SK-N-SH (cell line): ENCODE measurements around the gene RNF126. TPM values are rescaled to one million over a fixed set of nuclear protein-coding genes. Genes with fewer than 3 reads are reported as not detected.

Source experiments
- CTCF ChIA-PET: fragments of 300-600, 350-600 bp; formaldehyde crosslinking; extraction: SDS; loops from one replicate; lab custom pipeline; 2021; lab: Yijun Ruan, JAX
- POLR2A ChIA-PET: fragments of 350-600 bp; sonication (Branson Sonifier 250); formaldehyde crosslinking; extraction: SDS; loops from one replicate; lab custom pipeline; 2020; ENCODE audit warnings: antibody characterized with exemption, inconsistent platforms; lab: Yijun Ruan, JAX
- DNase-seq: peaks from one replicate; pipeline ENCODE4 v3.0.0; 2012
- H2AFZ ChIP-seq: fragments of 200-600 bp; sonication (generic); 2 replicates; pipeline ENCODE4 v1.8.1; 2016; ENCODE audit warnings: antibody characterized with exemption, mild to moderate bottlenecking, low read depth
- H3F3A ChIP-seq: fragments of 200-600 bp; sonication (generic); replicated peaks from 2 replicates; pipeline ENCODE3; 2016; ENCODE audit warnings: antibody characterized with exemption, mild to moderate bottlenecking; ENCODE audit not compliant: insufficient read depth
- H3K27ac ChIP-seq, 2 experiments: fragments of 200-500 bp in 1 of 2; fragments of 200-600 bp in 1 of 2; sonication (Bioruptor generic) in 1 of 2; sonication (generic), shearing (Covaris generic) in 1 of 2; 2 replicates each; pipeline versions ENCODE4 v1.5.1 to v1.6.1; 2014 to 2016; ENCODE audit warnings: low read depth in 2 of 2, inconsistent platforms in 1 of 2, low read length in 1 of 2, mild to moderate bottlenecking in 1 of 2, mixed read lengths in 1 of 2
- H3K27me3 ChIP-seq: fragments of 200-600 bp; sonication (generic), shearing (Covaris generic); 2 replicates; pipeline ENCODE4 v1.6.1; 2016; ENCODE audit warnings: mixed run types; ENCODE audit not compliant: insufficient read depth
- H3K36me3 ChIP-seq, 2 experiments: fragments of 200-500 bp in 1 of 2; fragments of 200-600 bp in 1 of 2; sonication (Bioruptor generic) in 1 of 2; sonication (generic) in 1 of 2; replicated peaks in 1 of 2; 2 replicates each; pipeline versions ENCODE3 to v1.5.1; 2014 to 2016; ENCODE audit warnings: low read length in 1 of 2, mild to moderate bottlenecking in 1 of 2; ENCODE audit not compliant: insufficient read depth in 2 of 2, control insufficient read depth in 1 of 2
- H3K4me1 ChIP-seq, 2 experiments: fragments of 200-500 bp in 1 of 2; fragments of 200-600 bp in 1 of 2; sonication (Bioruptor generic) in 1 of 2; sonication (generic), shearing (Covaris generic) in 1 of 2; 2 replicates each; pipeline versions ENCODE4 v1.5.1 to v1.6.1; 2014 to 2016; ENCODE audit warnings: low read depth in 1 of 2, low read length in 1 of 2, mixed run types in 1 of 2; ENCODE audit not compliant: insufficient read depth in 2 of 2, control insufficient read depth in 1 of 2
- H3K4me2 ChIP-seq: fragments of 200-600 bp; sonication (generic), shearing (Covaris generic); 2 replicates; pipeline ENCODE4 v1.6.1; 2017; ENCODE audit warnings: mixed run types
- H3K4me3 ChIP-seq, 2 experiments: fragments of 200-500 bp in 1 of 2; fragments of 200-600 bp in 1 of 2; sonication (Bioruptor generic) in 1 of 2; sonication (generic), shearing (Covaris generic) in 1 of 2; 2 replicates each; pipeline versions ENCODE4 v1.5.1 to v1.8.1; 2014 to 2016; ENCODE audit warnings: low read depth in 2 of 2, inconsistent platforms in 1 of 2, low read length in 1 of 2, mild to moderate bottlenecking in 1 of 2, mixed read lengths in 1 of 2, moderate library complexity in 1 of 2
- H3K79me2 ChIP-seq: fragments of 200-600 bp; sonication (generic); 2 replicates; pipeline ENCODE4 v1.8.1; 2017; ENCODE audit warnings: mild to moderate bottlenecking; ENCODE audit not compliant: insufficient read depth
- H3K9ac ChIP-seq: fragments of 200-600 bp; sonication (generic); 2 replicates; pipeline ENCODE4 v1.6.1; 2017; ENCODE audit warnings: mixed run types
- H3K9me2 ChIP-seq: fragments of 200-600 bp; sonication (generic); 2 replicates; pipeline ENCODE4 v1.6.1; 2017; ENCODE audit warnings: mixed run types
- H3K9me3 ChIP-seq: fragments of 200-600 bp; sonication (generic); 2 replicates; pipeline ENCODE4 v1.6.1; 2017; ENCODE audit warnings: mixed run types, mild to moderate bottlenecking, moderate library complexity
- H4K20me1 ChIP-seq: fragments of 200-600 bp; sonication (generic); 2 replicates; pipeline ENCODE4 v1.6.1; 2017; ENCODE audit warnings: mild to moderate bottlenecking, mixed run types; ENCODE audit not compliant: insufficient read depth
- ELF1 ChIP-seq: IDR thresholded peaks from 2 replicates; pipeline ENCODE4 v1.4.0; 2012
- EP300 ChIP-seq, 2 experiments: IDR thresholded peaks; 2 replicates each; pipeline versions ENCODE4 v1.4.0 to v1.6.1; 2012; ENCODE audit warnings: borderline replicate concordance in 1 of 2, low read depth in 1 of 2, low read length in 1 of 2
- FOSL2 ChIP-seq: IDR thresholded peaks from 2 replicates; pipeline ENCODE4 v1.4.0; 2012; ENCODE audit warnings: low read depth, mild to moderate bottlenecking, moderate library complexity, borderline replicate concordance
- FOXJ3 ChIP-seq: sonication (generic); formaldehyde crosslinking; IDR thresholded peaks from 2 replicates; pipeline ENCODE4 v1.5.1; 2020; ENCODE audit warnings: mild to moderate bottlenecking, missing genetic modification reagents
- FOXM1 ChIP-seq: IDR thresholded peaks from 2 replicates; pipeline ENCODE4 v1.4.0; 2012; ENCODE audit warnings: low read depth, mild to moderate bottlenecking
- GABPA ChIP-seq: IDR thresholded peaks from 2 replicates; pipeline ENCODE4 v1.4.0; 2012; ENCODE audit warnings: low read depth, mild to moderate bottlenecking
- GATA2 ChIP-seq: sonication (generic); formaldehyde crosslinking; IDR thresholded peaks from 2 replicates; pipeline ENCODE4 v1.5.0; 2020; ENCODE audit warnings: mild to moderate bottlenecking, missing genetic modification reagents
- JUND ChIP-seq: IDR thresholded peaks from 2 replicates; pipeline ENCODE4 v1.4.0; 2012
- NFIC ChIP-seq: IDR thresholded peaks from 2 replicates; pipeline ENCODE4 v1.4.0; 2012; ENCODE audit warnings: borderline replicate concordance
- POLR2AphosphoS5 ChIP-seq: IDR thresholded peaks from 2 replicates; pipeline ENCODE4 v1.6.1; 2012; ENCODE audit warnings: low read depth, low read length
- RAD21 ChIP-seq: IDR thresholded peaks from 2 replicates; pipeline ENCODE4 v1.6.1; 2012; ENCODE audit warnings: mild to moderate bottlenecking, low read length
- RCOR1 ChIP-seq: fragments of 150-350 bp; IDR thresholded peaks from 2 replicates; pipeline ENCODE4 v1.6.1; 2017; ENCODE audit warnings: antibody characterized with exemption, low read length
- SIN3A ChIP-seq: IDR thresholded peaks from 2 replicates; pipeline ENCODE4 v1.6.1; 2012; ENCODE audit warnings: low read depth, mild to moderate bottlenecking, low read length, moderate library complexity, borderline replicate concordance
- SMC3 ChIP-seq: IDR thresholded peaks from 2 replicates; pipeline ENCODE4 v1.6.1; 2012; ENCODE audit warnings: low read depth, low read length, improper control_type of control experiment
- TAF1 ChIP-seq: IDR thresholded peaks from 2 replicates; pipeline ENCODE4 v1.6.1; 2012; ENCODE audit warnings: low read depth, mild to moderate bottlenecking, low read length, moderate library complexity, borderline replicate concordance
- TCF12 ChIP-seq: IDR thresholded peaks from 2 replicates; pipeline ENCODE4 v1.4.0; 2012
- TEAD4 ChIP-seq: IDR thresholded peaks from 2 replicates; pipeline ENCODE4 v1.4.0; 2012; ENCODE audit warnings: mild to moderate bottlenecking, borderline replicate concordance; ENCODE audit not compliant: insufficient read depth
- YY1 ChIP-seq: IDR thresholded peaks from 2 replicates; pipeline ENCODE4 v1.4.0; 2012; ENCODE audit warnings: low read depth, mild to moderate bottlenecking
- WGBS: methylation state at CpG from one replicate; pipeline ENCODE4 v1.1.6; 2017; ENCODE audit warnings: low lambda C conversion rate; 5-methylcytosine and 5-hydroxymethylcytosine counted together
- polyA plus RNA-seq, 3 experiments: library from polyadenylated mRNA; depleted of rRNA; stranded (reverse); fragments of >200 nt; gene quantifications; 2 replicates each; pipeline ENCODE4 v1.2.3, GENCODE V29; 2012
- TF ChIP-seq, protein P1 (sequence below): IDR thresholded peaks from 2 replicates; pipeline ENCODE4 v1.4.0; 2012; ENCODE audit warnings: low read depth, borderline replicate concordance
- TF ChIP-seq, protein P2 (sequence below): fragments of 150-350 bp; IDR thresholded peaks from 2 replicates; pipeline ENCODE4 v1.6.1; 2017; ENCODE audit warnings: antibody characterized with exemption, low read length, low read depth, borderline replicate concordance
- TF ChIP-seq, protein P3 (sequence below): fragments of 150-350 bp; IDR thresholded peaks from 2 replicates; pipeline ENCODE4 v1.6.1; 2016; ENCODE audit warnings: mild to moderate bottlenecking, low read depth, low read length
- TF ChIP-seq, protein P4 (sequence below): fragments of 200-600 bp; sonication (generic); IDR thresholded peaks from 2 replicates; pipeline ENCODE4 v1.6.1; 2017; ENCODE audit warnings: antibody characterized with exemption, mild to moderate bottlenecking, moderate library complexity

Gene RNF126
- polyA plus RNA-seq, 1 of the 3 experiments (the other 2 are of a cell fraction) = 12.9 TPM

DNA sequence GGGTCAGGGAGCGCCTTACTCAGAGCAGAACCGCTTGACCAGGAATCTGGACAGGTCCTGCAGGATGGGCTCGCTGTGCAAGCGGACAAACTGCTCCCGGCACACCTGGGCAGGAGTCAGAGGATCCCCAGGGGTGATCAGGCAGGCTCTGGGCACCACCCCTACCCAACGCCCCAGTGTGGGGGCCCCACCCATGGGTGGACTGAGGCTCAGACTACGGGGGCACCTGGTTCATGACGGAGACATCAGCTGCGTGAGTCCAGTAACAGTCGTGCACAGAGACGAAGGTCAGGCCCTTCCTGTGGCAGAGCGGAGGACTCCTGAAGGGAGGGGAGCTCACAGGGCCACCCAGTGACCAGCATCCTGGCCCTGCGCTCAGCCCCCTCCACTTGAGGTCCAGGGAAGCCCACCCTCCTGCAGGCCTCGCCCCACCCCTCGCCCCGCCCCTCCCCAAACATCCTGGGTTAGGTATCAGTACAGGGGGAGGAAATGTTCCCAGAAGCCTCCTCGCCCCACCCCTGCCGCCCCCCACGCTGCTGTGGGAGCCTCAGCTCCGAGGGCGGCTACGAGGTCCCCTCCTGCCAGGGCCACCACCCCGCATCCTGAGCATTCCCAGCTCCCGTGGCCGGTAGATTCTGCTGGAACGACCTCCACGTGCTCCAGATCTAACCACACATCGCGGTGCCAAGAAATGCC, 45.3 kb downstream of the RNF126 start:
- TF ChIP-seq FOXJ3 (CRISPR knock-in tag) = no peak
- TF ChIP-seq, protein P1, sequence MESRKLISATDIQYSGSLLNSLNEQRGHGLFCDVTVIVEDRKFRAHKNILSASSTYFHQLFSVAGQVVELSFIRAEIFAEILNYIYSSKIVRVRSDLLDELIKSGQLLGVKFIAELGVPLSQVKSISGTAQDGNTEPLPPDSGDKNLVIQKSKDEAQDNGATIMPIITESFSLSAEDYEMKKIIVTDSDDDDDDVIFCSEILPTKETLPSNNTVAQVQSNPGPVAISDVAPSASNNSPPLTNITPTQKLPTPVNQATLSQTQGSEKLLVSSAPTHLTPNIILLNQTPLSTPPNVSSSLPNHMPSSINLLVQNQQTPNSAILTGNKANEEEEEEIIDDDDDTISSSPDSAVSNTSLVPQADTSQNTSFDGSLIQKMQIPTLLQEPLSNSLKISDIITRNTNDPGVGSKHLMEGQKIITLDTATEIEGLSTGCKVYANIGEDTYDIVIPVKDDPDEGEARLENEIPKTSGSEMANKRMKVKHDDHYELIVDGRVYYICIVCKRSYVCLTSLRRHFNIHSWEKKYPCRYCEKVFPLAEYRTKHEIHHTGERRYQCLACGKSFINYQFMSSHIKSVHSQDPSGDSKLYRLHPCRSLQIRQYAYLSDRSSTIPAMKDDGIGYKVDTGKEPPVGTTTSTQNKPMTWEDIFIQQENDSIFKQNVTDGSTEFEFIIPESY = no peak
- no peak for TF ChIP-seq SIN3A
- TF ChIP-seq, protein P2, sequence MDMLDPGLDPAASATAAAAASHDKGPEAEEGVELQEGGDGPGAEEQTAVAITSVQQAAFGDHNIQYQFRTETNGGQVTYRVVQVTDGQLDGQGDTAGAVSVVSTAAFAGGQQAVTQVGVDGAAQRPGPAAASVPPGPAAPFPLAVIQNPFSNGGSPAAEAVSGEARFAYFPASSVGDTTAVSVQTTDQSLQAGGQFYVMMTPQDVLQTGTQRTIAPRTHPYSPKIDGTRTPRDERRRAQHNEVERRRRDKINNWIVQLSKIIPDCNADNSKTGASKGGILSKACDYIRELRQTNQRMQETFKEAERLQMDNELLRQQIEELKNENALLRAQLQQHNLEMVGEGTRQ = no peak
- no peak for TF ChIP-seq TAF1
- TF ChIP-seq ELF1 = no peak
- TF ChIP-seq EP300 (IDR thresholded peaks at IDR 0.05; ENCODE audit: borderline replicate concordance in 1 of 2, low read depth in 1 of 2, low read length in 1 of 2) = no peak
- TF ChIP-seq, protein P3, sequence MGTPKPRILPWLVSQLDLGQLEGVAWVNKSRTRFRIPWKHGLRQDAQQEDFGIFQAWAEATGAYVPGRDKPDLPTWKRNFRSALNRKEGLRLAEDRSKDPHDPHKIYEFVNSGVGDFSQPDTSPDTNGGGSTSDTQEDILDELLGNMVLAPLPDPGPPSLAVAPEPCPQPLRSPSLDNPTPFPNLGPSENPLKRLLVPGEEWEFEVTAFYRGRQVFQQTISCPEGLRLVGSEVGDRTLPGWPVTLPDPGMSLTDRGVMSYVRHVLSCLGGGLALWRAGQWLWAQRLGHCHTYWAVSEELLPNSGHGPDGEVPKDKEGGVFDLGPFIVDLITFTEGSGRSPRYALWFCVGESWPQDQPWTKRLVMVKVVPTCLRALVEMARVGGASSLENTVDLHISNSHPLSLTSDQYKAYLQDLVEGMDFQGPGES = no peak
- TF ChIP-seq NFIC = no peak
- no peak overlapping the region for H2AFZ ChIP-seq
- H3K9me2 ChIP-seq = no peaks in the 10 kb centered on the region
- H3K9ac ChIP-seq = no peak overlapping the region
- no peak for DNase-seq
- no peaks in the 10 kb centered on the region for H3K9me3 ChIP-seq
- no peak overlapping the region for H3K4me3 ChIP-seq
- WGBS = 84% methylated on average over 9 of the region's 29 CpGs
- H3K27ac ChIP-seq = no peak overlapping the region
- no peaks in the 10 kb centered on the region for H3F3A ChIP-seq
- H3K4me2 ChIP-seq = no peak overlapping the region
- H3K4me1 ChIP-seq = no peaks in the 10 kb centered on the region
- CTCF ChIA-PET = interaction anchor here (0.6 to 0.9 kb wide), 2 partner anchors 11 to 314 kb away, joined by 3 to 8 read pairs; no protein-coding TSS in a partner anchor
- peaks cover 0 to 47% of the 10 kb centered on the region in 2 experiments for H3K36me3 ChIP-seq
- POLR2A ChIA-PET = no interaction called here
- H3K79me2 ChIP-seq = no peaks in the 10 kb centered on the region
- no peaks in the 10 kb centered on the region for H4K20me1 ChIP-seq
- H3K27me3 ChIP-seq = no peaks in the 10 kb centered on the region

DNA sequence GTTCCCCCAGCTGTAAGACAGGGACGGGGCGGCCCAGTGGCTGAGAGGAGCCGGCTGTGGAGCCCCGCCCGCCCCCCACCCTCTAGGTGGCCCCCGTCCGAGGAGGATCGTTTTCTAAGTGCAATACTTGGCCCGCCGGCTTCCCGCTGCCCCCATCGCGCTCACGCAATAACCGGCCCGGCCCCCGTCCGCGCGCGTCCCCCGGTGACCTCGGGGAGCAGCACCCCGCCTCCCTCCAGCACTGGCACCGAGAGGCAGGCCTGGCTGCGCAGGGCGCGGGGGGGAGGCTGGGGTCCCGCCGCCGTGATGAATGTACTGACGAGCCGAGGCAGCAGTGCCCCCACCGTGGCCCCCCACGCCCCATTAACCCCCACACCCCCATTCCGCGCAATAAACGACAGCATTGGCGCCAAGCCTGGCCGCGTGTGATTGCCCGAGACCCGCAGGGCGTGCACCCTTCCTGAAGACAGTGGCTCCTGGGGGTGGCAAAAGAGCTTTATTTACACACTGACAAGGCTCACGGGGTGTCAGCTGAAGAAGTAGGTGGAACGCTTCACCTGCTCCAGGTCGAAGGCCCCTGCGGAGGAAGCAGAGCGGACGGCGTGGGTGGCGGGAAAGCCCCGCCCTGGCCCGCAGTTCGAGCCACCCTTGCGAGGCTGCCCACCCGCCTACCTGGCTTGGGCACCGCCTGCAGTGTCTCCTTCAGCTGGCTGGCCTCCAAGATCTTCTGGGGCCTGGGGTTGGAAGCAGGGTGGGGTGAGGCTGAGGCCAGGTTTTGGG, 46.1 kb downstream of the RNF126 start:
- WGBS = 92% methylated on average over 50 of the region's 58 CpGs
- no peaks in the 10 kb centered on the region for H3K9me3 ChIP-seq
- H3K9ac ChIP-seq = no peak overlapping the region
- H3K4me3 ChIP-seq = no peak overlapping the region
- H3K4me2 ChIP-seq = no peak overlapping the region
- CTCF ChIA-PET = interaction anchor here (0.9 kb wide), 1 partner anchor 12 kb away, joined by 8 read pairs; no protein-coding TSS in a partner anchor
- no peaks in the 10 kb centered on the region for H4K20me1 ChIP-seq
- H3K27ac ChIP-seq = no peak overlapping the region
- H3K36me3 ChIP-seq = peaks cover 0 to 41% of the 10 kb centered on the region in 2 experiments
- peaks cover 1% of the 10 kb centered on the region for H3F3A ChIP-seq
- POLR2A ChIA-PET = no interaction called here
- no peaks in the 10 kb centered on the region for H3K27me3 ChIP-seq
- DNase-seq = no peak
- no peaks in the 10 kb centered on the region for H3K9me2 ChIP-seq
- H3K79me2 ChIP-seq = no peaks in the 10 kb centered on the region
- no peaks in the 10 kb centered on the region for H3K4me1 ChIP-seq
- no peak overlapping the region for H2AFZ ChIP-seq
- TF ChIP-seq TCF12 (no peak), JUND (no peak), SMC3 (no peak), POLR2AphosphoS5 (no peak), NFIC (no peak), YY1 (no peak), RCOR1 (no peak), FOSL2 (no peak), TEAD4 (no peak), FOXM1 (no peak), RAD21 (no peak), ELF1 (no peak), GATA2 (CRISPR knock-in tag) (no peak), GABPA (no peak)
- TF ChIP-seq, protein P4, sequence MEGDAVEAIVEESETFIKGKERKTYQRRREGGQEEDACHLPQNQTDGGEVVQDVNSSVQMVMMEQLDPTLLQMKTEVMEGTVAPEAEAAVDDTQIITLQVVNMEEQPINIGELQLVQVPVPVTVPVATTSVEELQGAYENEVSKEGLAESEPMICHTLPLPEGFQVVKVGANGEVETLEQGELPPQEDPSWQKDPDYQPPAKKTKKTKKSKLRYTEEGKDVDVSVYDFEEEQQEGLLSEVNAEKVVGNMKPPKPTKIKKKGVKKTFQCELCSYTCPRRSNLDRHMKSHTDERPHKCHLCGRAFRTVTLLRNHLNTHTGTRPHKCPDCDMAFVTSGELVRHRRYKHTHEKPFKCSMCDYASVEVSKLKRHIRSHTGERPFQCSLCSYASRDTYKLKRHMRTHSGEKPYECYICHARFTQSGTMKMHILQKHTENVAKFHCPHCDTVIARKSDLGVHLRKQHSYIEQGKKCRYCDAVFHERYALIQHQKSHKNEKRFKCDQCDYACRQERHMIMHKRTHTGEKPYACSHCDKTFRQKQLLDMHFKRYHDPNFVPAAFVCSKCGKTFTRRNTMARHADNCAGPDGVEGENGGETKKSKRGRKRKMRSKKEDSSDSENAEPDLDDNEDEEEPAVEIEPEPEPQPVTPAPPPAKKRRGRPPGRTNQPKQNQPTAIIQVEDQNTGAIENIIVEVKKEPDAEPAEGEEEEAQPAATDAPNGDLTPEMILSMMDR = no peak
